NCI-H1417 (cell line): ENCODE results near the gene OTOR.

Experiments used
- DNase-seq, 3 experiments: peaks; one replicate each; lab custom pipeline; 2025; lab: John Stamatoyannopoulos, UW

The OTOR gene

GRCh38 chr20:16749573-16749972, 1.4 kb downstream of the OTOR start:
- DNase-seq = no peak

- no peak for DNase-seq
These were observed 3.9 kb downstream of the OTOR start for GRCh38 chr20:16752082-16752481.

- no peak for DNase-seq
These were observed 4.7 kb downstream of the OTOR start for GRCh38 chr20:16752901-16753300.

GRCh38 chr20:16758454-16759180, 10.5 kb downstream of the OTOR start:
- no peak for DNase-seq

- no peak for DNase-seq
These were observed 11.0 kb downstream of the OTOR start for GRCh38 chr20:16759181-16759563.

GRCh38 chr20:16760431-16761304, 12.5 kb downstream of the OTOR start:
- DNase-seq = no peak

- DNase-seq = peak; percentile 36 to 88 (median 52)
These were observed 13.2 kb downstream of the OTOR start for GRCh38 chr20:16761305-16761829.

GRCh38 chr20:16764560-16764959, 16.4 kb downstream of the OTOR start:
- DNase-seq = no peak

GRCh38 chr20:16771213-16771612, 23.1 kb downstream of the OTOR start:
- no peak for DNase-seq

- no peak for DNase-seq
These were observed 27.8 kb downstream of the OTOR start for GRCh38 chr20:16775961-16776360.

- no peak for DNase-seq
These were observed 29.0 kb downstream of the OTOR start for GRCh38 chr20:16777126-16777525.

- no peak for DNase-seq
These were observed 30.0 kb downstream of the OTOR start for GRCh38 chr20:16778159-16778558.

- DNase-seq = no peak
These were observed 33.3 kb downstream of the OTOR start for GRCh38 chr20:16781496-16781895.

GRCh38 chr20:16785226-16785625, 37.1 kb downstream of the OTOR start:
- no peak for DNase-seq
